Brain microvascular endothelial cell (primary cell): ENCODE measurements around the gene ARF1.

Source experiments
- DNase-seq: peaks from one replicate; pipeline ENCODE4 v3.0.0-alpha.2; 2020
- H3K27ac ChIP-seq: fragments of 250-450 bp; sonication (Bioruptor Pico); 2 replicates; pipeline ENCODE4 v1.5.1; 2020; ENCODE audit warnings: mild to moderate bottlenecking, moderate library complexity
- H3K27me3 ChIP-seq: fragments of 250-450 bp; sonication (Bioruptor Pico); replicated peaks from 2 replicates; pipeline ENCODE4 v1.5.1; 2020; ENCODE audit warnings: mild to moderate bottlenecking
- H3K36me3 ChIP-seq: fragments of 250-450 bp; sonication (Bioruptor Pico); replicated peaks from 2 replicates; pipeline ENCODE4 v1.5.1; 2020; ENCODE audit warnings: mild to moderate bottlenecking
- H3K4me3 ChIP-seq: 2 replicates; pipeline ENCODE4 v1.5.1; 2011; ENCODE audit warnings: low read depth, mild to moderate bottlenecking, control low read depth, low read length, moderate library complexity
- in situ Hi-C: cut with HindIII; loops from 2 replicates; pipeline ENCODE4 v1.10.0; 2017; ENCODE audit warnings: low sequenced_read_pairs, low pct_ligation_motif_present
- TF ChIP-seq, protein P1 (sequence below): IDR thresholded peaks from 2 replicates; pipeline ENCODE4 v1.5.1; 2011; ENCODE audit warnings: low read depth, mild to moderate bottlenecking, moderate library complexity, low read length, control low read depth, inconsistent platforms; ENCODE audit errors: missing control alignments

ARF1 gene

DNA sequence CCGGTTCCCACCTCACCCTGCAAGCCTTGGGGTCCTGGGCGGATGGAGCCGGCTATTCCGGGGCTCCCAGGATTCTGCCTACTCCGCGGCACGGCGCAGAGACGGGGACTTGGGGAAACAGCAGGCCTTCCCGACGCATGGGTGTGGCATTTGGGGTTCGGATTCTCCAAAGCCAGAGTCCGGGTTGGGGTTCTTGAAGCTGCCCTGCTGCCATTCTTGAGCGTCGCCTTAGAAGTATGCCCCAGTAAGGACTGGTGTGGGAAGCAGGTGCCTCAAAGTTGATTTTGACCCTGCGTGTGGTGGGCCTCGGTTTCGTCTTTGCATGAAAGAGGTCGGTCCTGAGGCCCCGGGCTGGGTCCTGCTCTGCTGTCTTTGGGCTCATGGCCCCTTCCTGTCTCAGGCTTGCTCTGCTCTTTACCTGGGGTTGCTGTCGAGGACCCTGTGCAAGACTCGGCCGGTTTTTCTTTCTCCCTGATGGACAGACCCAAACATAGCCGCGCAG is 58.3 kb downstream of the ARF1 start:
- Histone ChIP-seq H3K27ac (peak overlapping the region; percentile 89), H3K4me3 (peak overlapping the region; percentile 93), H3K36me3 (peaks cover 5% of the 10 kb centered on the region), H3K27me3 (peaks cover 4% of the 10 kb centered on the region)
- TF ChIP-seq, protein P1, sequence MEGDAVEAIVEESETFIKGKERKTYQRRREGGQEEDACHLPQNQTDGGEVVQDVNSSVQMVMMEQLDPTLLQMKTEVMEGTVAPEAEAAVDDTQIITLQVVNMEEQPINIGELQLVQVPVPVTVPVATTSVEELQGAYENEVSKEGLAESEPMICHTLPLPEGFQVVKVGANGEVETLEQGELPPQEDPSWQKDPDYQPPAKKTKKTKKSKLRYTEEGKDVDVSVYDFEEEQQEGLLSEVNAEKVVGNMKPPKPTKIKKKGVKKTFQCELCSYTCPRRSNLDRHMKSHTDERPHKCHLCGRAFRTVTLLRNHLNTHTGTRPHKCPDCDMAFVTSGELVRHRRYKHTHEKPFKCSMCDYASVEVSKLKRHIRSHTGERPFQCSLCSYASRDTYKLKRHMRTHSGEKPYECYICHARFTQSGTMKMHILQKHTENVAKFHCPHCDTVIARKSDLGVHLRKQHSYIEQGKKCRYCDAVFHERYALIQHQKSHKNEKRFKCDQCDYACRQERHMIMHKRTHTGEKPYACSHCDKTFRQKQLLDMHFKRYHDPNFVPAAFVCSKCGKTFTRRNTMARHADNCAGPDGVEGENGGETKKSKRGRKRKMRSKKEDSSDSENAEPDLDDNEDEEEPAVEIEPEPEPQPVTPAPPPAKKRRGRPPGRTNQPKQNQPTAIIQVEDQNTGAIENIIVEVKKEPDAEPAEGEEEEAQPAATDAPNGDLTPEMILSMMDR, result no peak
- in situ Hi-C loops, result no loop called here
- no peak for DNase-seq

DNA sequence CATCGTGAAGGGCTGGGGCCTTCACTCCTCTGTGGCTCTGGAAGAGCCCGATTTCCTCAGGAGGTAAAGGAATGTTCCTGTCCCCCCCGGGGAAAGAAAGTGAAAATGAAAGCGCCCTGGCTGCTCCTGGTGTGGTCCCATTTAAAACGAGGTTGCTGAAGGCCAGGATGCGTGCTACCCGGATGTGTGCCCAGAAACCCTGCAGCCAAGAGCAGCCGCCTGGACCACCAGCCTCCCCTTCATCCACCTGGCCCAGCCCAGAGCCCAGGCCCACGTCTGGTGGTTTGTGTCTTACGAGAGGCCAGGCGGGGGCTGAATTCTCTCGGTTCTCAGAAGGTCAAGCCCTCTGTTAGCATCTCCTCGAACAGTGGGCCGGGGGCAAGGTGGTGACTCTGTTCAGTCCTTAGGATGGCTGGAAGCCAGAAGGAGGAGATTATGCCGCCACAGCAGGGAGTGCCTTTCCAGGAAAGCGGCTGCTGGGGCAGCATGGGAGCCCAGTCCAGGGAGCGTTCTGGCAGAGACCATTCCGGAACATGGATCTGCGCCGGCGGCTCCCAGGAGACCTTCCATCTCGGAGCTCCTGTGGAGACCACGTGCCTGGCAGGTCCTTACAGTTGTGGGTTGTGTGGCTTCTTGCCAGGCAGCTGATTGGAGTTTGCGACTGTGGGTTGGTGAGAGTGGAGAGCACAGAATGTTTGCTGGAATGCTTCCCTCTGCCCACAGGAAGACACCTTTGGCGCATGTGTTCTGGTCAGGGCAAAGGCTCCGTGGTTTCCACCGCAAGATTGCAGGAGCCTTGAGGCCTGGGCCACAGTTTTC is 58.9 kb downstream of the ARF1 start:
- in situ Hi-C loops, result no loop called here
- Histone ChIP-seq H3K27me3 (no peaks in the 10 kb centered on the region), H3K4me3 (peak overlapping the region; percentile 93), H3K36me3 (peaks cover 5% of the 10 kb centered on the region), H3K27ac (peak overlapping the region; percentile 89)
- TF ChIP-seq, protein P1, result no peak
- no peak for DNase-seq

DNA sequence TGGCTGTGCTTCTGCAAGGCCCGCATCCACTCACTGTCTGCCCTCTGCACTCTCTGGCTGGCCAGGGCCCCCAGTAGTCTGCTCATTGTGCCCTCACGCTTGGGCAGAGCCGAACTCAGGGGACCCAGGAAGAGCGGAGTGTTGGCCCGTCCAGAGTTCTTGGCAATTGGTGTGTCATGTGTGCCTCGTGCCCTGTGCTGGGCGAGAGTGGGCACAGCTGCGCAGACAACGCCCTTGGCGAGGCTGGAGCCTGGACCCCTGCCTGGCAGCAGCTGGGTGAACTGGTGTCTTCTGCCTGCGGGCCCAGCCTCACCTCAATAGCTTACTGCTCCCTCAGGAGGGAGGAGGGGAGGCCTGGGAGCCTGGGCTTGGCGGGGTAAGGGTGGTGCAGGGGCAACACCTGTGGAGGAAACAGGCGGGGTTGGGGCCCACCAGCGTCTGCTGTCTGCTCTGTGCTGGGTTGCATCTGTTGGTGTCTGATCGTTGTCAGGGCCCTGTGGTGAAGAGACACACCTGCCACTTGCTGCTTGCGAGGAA is 59.7 kb downstream of the ARF1 start:
- in situ Hi-C loops, result no loop called here
- H3K4me3 ChIP-seq, result no peak overlapping the region
- peaks cover 7% of the 10 kb centered on the region for H3K36me3 ChIP-seq
- no peak for DNase-seq
- no peak overlapping the region for H3K27ac ChIP-seq
- no peaks in the 10 kb centered on the region for H3K27me3 ChIP-seq
- TF ChIP-seq, protein P1, result no peak

DNA sequence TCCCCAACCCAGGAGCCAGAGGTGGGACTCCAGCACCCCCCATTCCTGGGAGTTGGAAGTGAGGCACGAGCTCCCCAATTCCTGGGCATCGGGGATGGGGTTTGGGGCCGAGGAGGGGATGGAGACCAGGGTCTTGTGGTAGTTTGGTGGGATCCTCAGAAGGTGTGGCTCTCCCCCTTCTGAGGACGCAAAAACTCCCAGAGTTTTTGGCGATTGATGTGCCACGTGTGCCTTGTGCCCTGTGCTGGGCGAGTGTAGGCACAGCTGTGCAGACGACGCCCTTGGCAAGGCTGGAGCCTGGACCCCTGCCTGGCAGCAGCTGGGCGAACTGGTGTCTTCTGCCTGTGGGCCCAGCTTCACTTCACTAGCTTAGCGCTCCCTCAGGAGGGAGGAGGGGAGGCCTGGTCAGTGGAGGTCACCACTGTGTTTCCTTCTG is 60.2 kb downstream of the ARF1 start:
- TF ChIP-seq, protein P1, result no peak
- peaks cover 7% of the 10 kb centered on the region for H3K36me3 ChIP-seq
- no peak overlapping the region for H3K4me3 ChIP-seq
- no peak for DNase-seq
- in situ Hi-C loops, result no loop called here
- H3K27ac ChIP-seq, result no peak overlapping the region
- H3K27me3 ChIP-seq, result no peaks in the 10 kb centered on the region

DNA sequence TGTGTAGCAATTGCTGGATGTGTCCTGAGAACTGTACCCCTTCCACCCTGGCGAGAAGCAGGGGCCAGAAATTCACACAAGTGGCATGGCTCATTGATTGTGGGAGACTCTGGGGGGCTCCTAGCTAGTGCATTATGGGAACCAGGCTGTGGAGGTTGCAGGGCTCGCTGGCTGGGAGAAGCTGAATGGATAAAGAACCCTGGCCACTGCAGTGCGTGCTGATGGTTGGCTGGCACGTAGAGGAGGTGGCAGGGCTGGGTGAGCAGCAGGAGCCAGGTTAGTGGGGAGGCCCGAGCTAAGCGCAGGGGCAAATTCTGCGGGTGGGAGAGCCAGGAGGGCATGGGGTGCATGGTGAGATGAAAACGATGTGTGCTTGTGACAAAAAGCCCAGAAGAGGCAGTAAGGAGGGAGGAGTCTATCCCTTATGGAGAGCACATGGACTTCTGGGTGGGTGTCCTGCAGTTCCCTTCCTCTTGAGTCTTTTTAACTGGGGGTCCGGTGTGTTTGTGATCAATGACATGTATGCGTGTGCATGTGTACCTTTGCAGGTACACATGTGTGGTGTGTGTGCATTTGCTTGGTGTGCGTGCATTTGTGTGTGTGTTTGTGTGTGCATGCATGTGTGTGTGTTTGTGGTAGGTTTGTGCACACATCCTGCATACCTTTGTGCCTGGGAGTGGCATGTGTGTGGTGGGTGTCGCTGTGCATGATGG is 61.1 kb downstream of the ARF1 start:
- Histone ChIP-seq H3K27me3 (no peaks in the 10 kb centered on the region), H3K36me3 (peaks cover 15% of the 10 kb centered on the region), H3K27ac (no peak overlapping the region), H3K4me3 (no peak overlapping the region)
- TF ChIP-seq, protein P1, result no peak
- in situ Hi-C loops, result no loop called here
- no peak for DNase-seq
